Neuronal stem cell (in vitro differentiated cells): ENCODE results near the gene C3orf85.

Experiments
- DNase-seq: peaks from one replicate; pipeline ENCODE4 v3.0.0-alpha.2; 2013; ENCODE audit warnings: low spot score
- H2AFZ ChIP-seq: one replicate; pipeline ENCODE4 v1.6.1; 2013; ENCODE audit warnings: mild to moderate bottlenecking, low read length, inconsistent platforms
- H2AK5ac ChIP-seq: 2 replicates; pipeline ENCODE4 v1.6.1; 2013; ENCODE audit warnings: low read depth, mild to moderate bottlenecking, inconsistent platforms, low read length, moderate library complexity, mixed read lengths
- H2BK120ac ChIP-seq: 2 replicates; pipeline ENCODE4 v1.6.1; 2013; ENCODE audit warnings: low read depth, mild to moderate bottlenecking, inconsistent platforms, low read length, moderate library complexity, mixed read lengths
- H2BK12ac ChIP-seq: one replicate; pipeline ENCODE4 v1.6.1; 2013; ENCODE audit warnings: low read length, inconsistent platforms
- H2BK15ac ChIP-seq: 2 replicates; pipeline ENCODE4 v1.6.1; 2013; ENCODE audit warnings: mild to moderate bottlenecking, low read length, inconsistent platforms, mixed read lengths
- H2BK5ac ChIP-seq: one replicate; pipeline ENCODE4 v1.6.1; 2013; ENCODE audit warnings: inconsistent platforms, mild to moderate bottlenecking, low read length, moderate library complexity
- H3K14ac ChIP-seq: one replicate; pipeline ENCODE4 v1.6.1; 2013; ENCODE audit warnings: low read length, inconsistent platforms
- H3K18ac ChIP-seq: 2 replicates; pipeline ENCODE4 v1.6.1; 2013; ENCODE audit warnings: low read length, inconsistent platforms
- H3K23ac ChIP-seq: 2 replicates; pipeline ENCODE4 v1.6.1; 2013; ENCODE audit warnings: low read depth, mild to moderate bottlenecking, mixed read lengths, low read length, inconsistent platforms; ENCODE audit not compliant: poor library complexity
- H3K27ac ChIP-seq: replicated peaks from 3 replicates; pipeline ENCODE4 v1.5.1; 2013; ENCODE audit warnings: low read length, inconsistent platforms
- H3K27me3 ChIP-seq, 3 experiments: 2 replicates each; pipeline ENCODE4 v1.6.1; 2013; ENCODE audit warnings: low read length in 3 of 3, mild to moderate bottlenecking in 2 of 3, inconsistent platforms in 1 of 3, low read depth in 1 of 3, mixed read lengths in 1 of 3, moderate library complexity in 1 of 3; ENCODE audit not compliant: control insufficient read depth in 3 of 3, insufficient read depth in 3 of 3
- H3K36me3 ChIP-seq, 2 donors: replicated peaks in 1 of 2; 2 replicates each; pipeline ENCODE4 v1.6.1; 2013; ENCODE audit warnings: low read length in 2 of 2; ENCODE audit not compliant: control insufficient read depth in 2 of 2, insufficient read depth in 2 of 2
- H3K4ac ChIP-seq: 2 replicates; pipeline ENCODE4 v1.6.1; 2013; ENCODE audit warnings: inconsistent platforms, mild to moderate bottlenecking, low read length, moderate library complexity
- H3K4me1 ChIP-seq, 2 donors: 1 replicate in 1 of 2; 2 replicates in 1 of 2; pipeline ENCODE4 v1.6.1; 2013; ENCODE audit warnings: low read length in 2 of 2, low read depth in 1 of 2; ENCODE audit not compliant: control insufficient read depth in 2 of 2, insufficient read depth in 1 of 2
- H3K4me2 ChIP-seq: one replicate; pipeline ENCODE4 v1.6.1; 2013; ENCODE audit warnings: mild to moderate bottlenecking, low read length, inconsistent platforms; ENCODE audit not compliant: insufficient read depth, poor library complexity, severe bottlenecking
- H3K4me3 ChIP-seq, 2 donors: 2 replicates each; pipeline ENCODE4 v1.5.1; 2013; ENCODE audit warnings: low read length in 2 of 2, mild to moderate bottlenecking in 2 of 2, inconsistent platforms in 1 of 2, moderate library complexity in 1 of 2
- H3K79me1 ChIP-seq: one replicate; pipeline ENCODE4 v1.6.1; 2013; ENCODE audit warnings: low read depth, mild to moderate bottlenecking, inconsistent platforms, low read length, moderate library complexity
- H3K9ac ChIP-seq: one replicate; pipeline ENCODE4 v1.6.1; 2013; ENCODE audit warnings: mild to moderate bottlenecking, low read depth, low read length, inconsistent platforms; ENCODE audit not compliant: poor library complexity
- H3K9me3 ChIP-seq, 2 donors: replicated peaks in 1 of 2; 2 replicates each; pipeline versions ENCODE3 to v1.6.1; 2013; ENCODE audit warnings: low read length in 2 of 2, mild to moderate bottlenecking in 2 of 2, inconsistent platforms in 1 of 2, low read depth in 1 of 2, mixed read lengths in 1 of 2, moderate library complexity in 1 of 2; ENCODE audit not compliant: control insufficient read depth in 2 of 2, insufficient read depth in 1 of 2
- H4K8ac ChIP-seq: one replicate; pipeline ENCODE4 v1.6.1; 2013; ENCODE audit warnings: low read depth, mild to moderate bottlenecking, inconsistent platforms, low read length, moderate library complexity
- H4K91ac ChIP-seq: one replicate; pipeline ENCODE4 v1.6.1; 2013; ENCODE audit warnings: low read length, low read depth, mild to moderate bottlenecking, inconsistent platforms; ENCODE audit not compliant: poor library complexity
- WGBS, 2 donors: extraction: QIAGEN DNeasy Blood & Tissue Kit; methylation state at CpG; one replicate each; pipeline ENCODE4 v1.1.7; 2013; ENCODE audit warnings: missing lambda C conversion rate in 2 of 2, mixed read lengths in 1 of 2; ENCODE audit not compliant: insufficient read length in 2 of 2, insufficient replicate concordance in 1 of 2; ENCODE audit errors: extremely low coverage in 2 of 2; 5-methylcytosine and 5-hydroxymethylcytosine counted together

Gene C3orf85

GRCh38 chr3:109095166-109095565 is 41.4 kb upstream of the C3orf85 start:
- WGBS, 2 donors: no CpG with 5 or more reads among the region's 1 CpG
- H3K36me3 ChIP-seq: no peaks in the 10 kb centered on the region

GRCh38 chr3:109098079-109098644 is 38.4 kb upstream of the C3orf85 start:
- Histone ChIP-seq H3K4me3 (no peak overlapping the region), H3K27me3 (peaks cover 0 to under 1% (median 0%) of the 10 kb centered on the region in 3 experiments), H3K9ac (no peak overlapping the region), H3K79me1 (no peaks in the 10 kb centered on the region), H3K14ac (no peak overlapping the region), H3K23ac (no peak overlapping the region), H2AFZ (no peak overlapping the region), H2BK15ac (no peak overlapping the region), H2BK120ac (no peak overlapping the region), H3K18ac (no peak overlapping the region), H2BK5ac (no peak overlapping the region), H3K4me1 (peaks cover 0 to under 1% of the 10 kb centered on the region in 2 donors), H3K9me3 (no peaks in the 10 kb centered on the region), H2BK12ac (no peak overlapping the region), H3K36me3 (no peaks in the 10 kb centered on the region), H4K8ac (no peak overlapping the region), H3K4me2 (no peak overlapping the region), H2AK5ac (no peak overlapping the region), H3K27ac (no peak overlapping the region), H3K4ac (no peak overlapping the region), H4K91ac (no peak overlapping the region)
- DNase-seq: no peak
- WGBS, 2 donors: no CpG with 5 or more reads among the region's 5 CpGs

More at GRCh38 chr3:109095166-109095565, 41.4 kb upstream of the C3orf85 start:
- no peaks in the 10 kb centered on the region for H3K79me1 ChIP-seq
- H3K27ac ChIP-seq: no peak overlapping the region
- no peak overlapping the region for H2AK5ac ChIP-seq
- H2BK12ac ChIP-seq: no peak overlapping the region
- no peak overlapping the region for H4K91ac ChIP-seq
- H3K27me3 ChIP-seq: peaks cover 0 to 2% (median 0%) of the 10 kb centered on the region in 3 experiments
- DNase-seq: no peak
- no peak overlapping the region for H3K4ac ChIP-seq
- no peak overlapping the region for H2BK120ac ChIP-seq
- H3K4me3 ChIP-seq: no peak overlapping the region
- H3K14ac ChIP-seq: no peak overlapping the region
- no peak overlapping the region for H3K9ac ChIP-seq
- no peak overlapping the region for H3K23ac ChIP-seq
- H2AFZ ChIP-seq: no peak overlapping the region
- H2BK5ac ChIP-seq: no peak overlapping the region
- H3K4me1 ChIP-seq: peaks cover 0 to 2% of the 10 kb centered on the region in 2 donors
- H4K8ac ChIP-seq: no peak overlapping the region
- H3K4me2 ChIP-seq: no peak overlapping the region
- H2BK15ac ChIP-seq: no peak overlapping the region
- H3K9me3 ChIP-seq: no peaks in the 10 kb centered on the region
- H3K18ac ChIP-seq: no peak overlapping the region

GRCh38 chr3:109109574-109109973 is 26.9 kb upstream of the C3orf85 start:
- Histone ChIP-seq H4K8ac (no peak overlapping the region), H2AFZ (no peak overlapping the region), H3K4ac (no peak overlapping the region), H3K27me3 (no peaks in the 10 kb centered on the region), H3K36me3 (peaks cover 0 to 2% of the 10 kb centered on the region in 2 donors), H3K9ac (no peak overlapping the region), H3K9me3 (peaks cover 0 to 2% of the 10 kb centered on the region in 2 donors), H3K18ac (no peak overlapping the region), H3K23ac (no peak overlapping the region), H2BK120ac (no peak overlapping the region), H2BK15ac (no peak overlapping the region), H3K4me2 (no peak overlapping the region), H2BK5ac (no peak overlapping the region), H4K91ac (no peak overlapping the region), H3K27ac (no peak overlapping the region), H2AK5ac (no peak overlapping the region), H3K79me1 (no peaks in the 10 kb centered on the region), H3K14ac (no peak overlapping the region), H3K4me3 (no peak overlapping the region), H3K4me1 (peaks cover 0 to 2% of the 10 kb centered on the region in 2 donors), H2BK12ac (no peak overlapping the region)
- no CpG with 5 or more reads among the region's 4 CpGs for WGBS, 2 donors
- no peak for DNase-seq

GRCh38 chr3:109112946-109113760 is 23.4 kb upstream of the C3orf85 start:
- Histone ChIP-seq H2AFZ (no peak overlapping the region), H3K4ac (no peak overlapping the region), H2AK5ac (no peak overlapping the region), H2BK12ac (no peak overlapping the region), H4K91ac (no peak overlapping the region), H3K4me3 (no peak overlapping the region), H3K27ac (no peak overlapping the region), H3K36me3 (no peaks in the 10 kb centered on the region), H3K27me3 (no peaks in the 10 kb centered on the region), H3K9me3 (no peaks in the 10 kb centered on the region), H3K23ac (no peak overlapping the region), H2BK15ac (no peak overlapping the region), H2BK5ac (no peak overlapping the region), H3K4me2 (no peak overlapping the region), H3K18ac (no peak overlapping the region), H2BK120ac (no peak overlapping the region), H3K14ac (no peak overlapping the region), H4K8ac (no peak overlapping the region), H3K9ac (no peak overlapping the region), H3K79me1 (no peaks in the 10 kb centered on the region), H3K4me1 (peaks cover 0 to 2% of the 10 kb centered on the region in 2 donors)
- WGBS, 2 donors: no CpG with 5 or more reads among the region's 4 CpGs
- no peak for DNase-seq
